VCaP (cell line): ENCODE data around the gene NFATC1.

ENCODE experiments used
- H3K27ac ChIP-seq: fragments of 450-650 bp; 2 replicates; pipeline ENCODE4 v1.5.1; 2017
- TF ChIP-seq, protein P1 (sequence below): fragments of 450-650 bp; conservative IDR thresholded peaks from 2 replicates; pipeline ENCODE4 v1.5.1; 2017; ENCODE audit warnings: mild to moderate bottlenecking, moderate library complexity

Gene NFATC1

DNA sequence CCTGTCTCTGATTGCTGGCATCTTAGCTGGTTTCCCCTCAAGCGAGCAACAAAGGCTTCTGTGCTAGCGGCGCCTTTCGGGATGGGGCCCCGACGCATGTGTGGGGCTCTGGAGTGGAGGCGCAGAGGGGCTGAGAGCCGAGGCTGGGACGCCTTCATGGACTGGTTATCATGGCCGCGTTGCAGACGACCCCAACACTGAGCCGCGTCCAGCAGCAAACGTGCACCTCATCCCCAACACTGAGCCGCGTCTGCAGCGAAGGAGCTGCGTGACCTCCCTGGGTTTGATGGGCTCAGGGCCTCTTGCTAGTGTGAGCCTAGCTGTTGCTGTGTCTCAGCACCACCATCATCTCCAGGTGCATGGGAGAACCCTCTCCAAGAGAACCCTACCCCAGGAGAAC, 160.2 kb downstream of the NFATC1 start:
- H3K27ac ChIP-seq, result no peak overlapping the region
- TF ChIP-seq, protein P1, sequence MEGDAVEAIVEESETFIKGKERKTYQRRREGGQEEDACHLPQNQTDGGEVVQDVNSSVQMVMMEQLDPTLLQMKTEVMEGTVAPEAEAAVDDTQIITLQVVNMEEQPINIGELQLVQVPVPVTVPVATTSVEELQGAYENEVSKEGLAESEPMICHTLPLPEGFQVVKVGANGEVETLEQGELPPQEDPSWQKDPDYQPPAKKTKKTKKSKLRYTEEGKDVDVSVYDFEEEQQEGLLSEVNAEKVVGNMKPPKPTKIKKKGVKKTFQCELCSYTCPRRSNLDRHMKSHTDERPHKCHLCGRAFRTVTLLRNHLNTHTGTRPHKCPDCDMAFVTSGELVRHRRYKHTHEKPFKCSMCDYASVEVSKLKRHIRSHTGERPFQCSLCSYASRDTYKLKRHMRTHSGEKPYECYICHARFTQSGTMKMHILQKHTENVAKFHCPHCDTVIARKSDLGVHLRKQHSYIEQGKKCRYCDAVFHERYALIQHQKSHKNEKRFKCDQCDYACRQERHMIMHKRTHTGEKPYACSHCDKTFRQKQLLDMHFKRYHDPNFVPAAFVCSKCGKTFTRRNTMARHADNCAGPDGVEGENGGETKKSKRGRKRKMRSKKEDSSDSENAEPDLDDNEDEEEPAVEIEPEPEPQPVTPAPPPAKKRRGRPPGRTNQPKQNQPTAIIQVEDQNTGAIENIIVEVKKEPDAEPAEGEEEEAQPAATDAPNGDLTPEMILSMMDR, result no peak

DNA sequence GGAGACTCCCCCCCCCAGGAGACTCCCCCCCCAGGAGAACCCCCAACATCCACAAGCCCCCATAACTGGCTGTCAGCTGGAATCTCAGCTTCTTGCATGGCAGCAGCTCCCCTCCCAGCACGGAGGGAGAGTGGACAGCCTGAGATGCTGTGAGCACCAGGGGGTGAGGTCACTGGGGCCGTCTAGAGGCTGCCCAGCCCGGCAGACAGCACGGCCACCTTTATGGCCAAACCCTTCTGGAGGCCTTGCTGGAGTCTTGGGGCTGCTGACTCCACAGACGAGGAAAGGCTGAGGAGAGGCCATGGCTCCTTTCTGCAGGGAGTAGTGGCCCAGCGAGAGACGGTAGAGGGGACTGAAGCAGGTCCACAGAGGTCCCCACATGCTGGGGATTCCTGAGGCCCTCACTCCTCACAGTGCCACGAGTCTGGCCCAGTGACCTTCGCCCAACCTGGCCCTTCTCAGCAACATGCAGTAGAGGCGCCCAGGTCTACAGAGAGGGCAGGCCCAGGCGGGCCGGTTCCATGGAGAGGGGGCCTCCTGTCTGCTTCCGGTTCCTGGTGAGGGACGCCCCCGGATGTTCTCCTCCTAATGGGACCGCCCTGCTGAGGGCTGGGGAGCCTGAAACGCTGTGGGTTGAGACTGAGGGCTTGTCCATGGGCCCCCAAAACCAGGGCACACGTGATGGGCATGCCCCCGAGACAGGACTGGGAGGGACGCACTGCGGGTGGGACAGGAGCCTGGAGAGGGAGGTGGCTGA, 161.3 kb downstream of the NFATC1 start:
- no peak overlapping the region for H3K27ac ChIP-seq
- TF ChIP-seq, protein P1, result no peak

DNA sequence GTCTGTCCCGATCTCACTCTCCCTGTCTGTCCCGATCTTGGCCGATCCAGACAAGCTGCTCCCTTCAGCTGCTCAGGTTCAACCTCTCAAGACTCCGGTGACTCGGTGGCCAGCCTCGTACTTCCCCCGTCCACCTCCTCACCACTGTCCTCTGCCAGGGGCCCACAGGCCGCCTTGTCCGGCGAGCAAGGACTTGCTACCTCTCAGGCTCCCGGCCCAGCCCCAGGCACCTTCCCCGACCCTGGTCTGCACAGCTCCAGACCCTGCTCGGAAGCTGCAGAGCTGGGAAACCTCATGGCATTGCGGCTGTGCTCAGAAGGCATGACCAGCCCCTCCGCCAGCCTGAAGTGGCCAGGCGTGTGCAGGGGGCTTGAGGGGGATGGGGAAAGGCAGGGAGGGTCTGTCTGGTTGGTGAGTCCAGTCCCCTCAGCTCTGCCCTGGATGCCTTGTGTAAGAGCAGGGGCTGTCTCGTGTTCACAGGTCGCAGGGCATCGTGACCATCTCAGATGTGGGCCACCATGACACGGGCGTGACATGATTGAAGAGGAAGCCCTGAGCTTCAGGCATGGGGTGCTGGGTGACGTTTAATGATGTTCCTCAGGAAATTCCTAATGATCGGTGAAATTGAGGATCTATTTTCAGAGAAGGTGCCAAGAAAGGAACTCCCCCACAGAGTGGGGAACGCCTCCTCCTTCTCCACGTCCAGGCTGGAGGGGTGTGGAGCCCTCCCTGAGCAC, 162.6 kb downstream of the NFATC1 start:
- TF ChIP-seq, protein P1, result no peak
- H3K27ac ChIP-seq, result no peak overlapping the region

DNA sequence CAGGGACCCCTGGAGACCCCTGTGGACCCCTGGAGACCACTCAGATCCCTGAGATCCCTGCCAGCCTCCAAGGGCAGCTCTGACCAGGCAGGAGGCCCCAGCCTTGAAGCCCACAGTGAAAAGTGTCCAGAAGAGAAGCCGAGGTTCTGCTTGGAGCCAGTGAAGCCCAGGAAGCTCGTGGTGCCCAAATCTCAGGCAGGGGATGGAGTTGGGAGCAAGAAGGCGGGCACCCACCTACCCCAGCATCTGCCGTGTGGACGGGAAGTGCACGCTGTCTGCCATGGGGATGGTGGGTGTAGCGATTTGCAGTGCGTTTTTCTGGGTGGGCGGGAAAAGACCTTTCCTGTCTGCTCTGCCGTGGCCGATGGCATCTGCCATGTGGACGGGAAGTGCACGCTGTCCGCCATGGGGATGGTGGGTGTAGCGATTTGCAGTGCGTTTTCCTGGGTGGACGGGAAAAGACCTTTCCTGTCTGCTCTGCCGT, 163.2 kb downstream of the NFATC1 start:
- H3K27ac ChIP-seq, result no peak overlapping the region
- TF ChIP-seq, protein P1, result no peak

DNA sequence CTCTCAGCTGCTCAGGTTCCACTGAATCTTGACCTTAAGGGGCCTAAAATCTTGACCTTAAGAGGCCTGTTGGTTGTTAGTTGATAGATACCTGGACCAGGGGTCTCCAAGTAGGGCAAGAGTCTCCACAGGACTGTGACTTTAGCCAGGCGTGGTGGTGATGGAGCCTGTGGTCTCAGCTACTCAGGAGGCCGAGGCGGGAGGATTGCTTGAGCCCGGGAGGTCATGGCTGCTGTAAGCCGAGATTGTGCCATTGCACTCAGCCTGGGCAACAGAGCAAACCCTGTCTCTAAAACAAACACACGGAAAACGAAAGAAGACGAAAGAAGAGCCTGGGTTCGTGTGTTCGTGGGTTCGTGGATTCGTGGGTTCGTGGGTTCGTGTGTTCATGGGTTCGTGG, 163.7 kb downstream of the NFATC1 start:
- TF ChIP-seq, protein P1, result no peak
- H3K27ac ChIP-seq, result no peak overlapping the region

DNA sequence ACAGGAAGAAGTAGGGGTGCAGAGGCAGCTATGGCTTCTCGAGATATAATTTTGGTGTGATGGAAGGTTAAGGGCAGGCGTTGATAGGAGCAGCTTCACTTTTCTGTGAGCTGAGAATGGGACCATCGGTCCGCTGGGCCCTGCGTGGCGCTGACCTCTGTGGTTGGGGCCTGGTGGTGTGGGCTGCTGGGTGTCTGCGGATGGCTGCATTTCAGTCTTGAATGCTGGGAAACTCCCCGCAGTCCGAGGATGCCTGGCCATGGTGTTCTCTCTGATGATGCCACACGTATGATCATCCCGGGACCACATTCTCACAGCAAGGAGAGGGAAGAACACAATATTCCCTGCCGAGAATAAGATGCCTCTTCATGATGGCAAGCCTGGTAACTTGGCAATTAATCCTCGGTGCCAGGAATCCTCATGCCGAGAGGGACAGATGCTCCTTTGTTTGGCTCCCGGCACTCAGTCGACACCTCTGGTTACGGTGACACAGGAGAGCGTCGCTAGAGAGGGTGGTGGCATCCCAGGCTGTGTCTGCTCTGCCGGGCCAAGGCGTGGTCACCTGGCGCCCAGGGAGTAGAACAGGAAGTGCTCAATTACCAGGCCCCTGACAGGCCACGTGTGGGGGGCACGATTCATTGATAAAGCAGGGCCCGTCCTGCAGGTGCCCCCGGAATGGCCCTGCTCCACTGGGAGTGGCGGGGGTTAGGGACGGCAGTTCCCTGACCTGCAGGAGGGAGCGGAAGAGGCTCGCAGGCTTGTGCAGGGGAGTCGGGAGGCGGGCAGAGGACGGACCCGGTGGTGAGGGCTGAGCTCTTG, 164.5 kb downstream of the NFATC1 start:
- TF ChIP-seq, protein P1, result no peak

DNA sequence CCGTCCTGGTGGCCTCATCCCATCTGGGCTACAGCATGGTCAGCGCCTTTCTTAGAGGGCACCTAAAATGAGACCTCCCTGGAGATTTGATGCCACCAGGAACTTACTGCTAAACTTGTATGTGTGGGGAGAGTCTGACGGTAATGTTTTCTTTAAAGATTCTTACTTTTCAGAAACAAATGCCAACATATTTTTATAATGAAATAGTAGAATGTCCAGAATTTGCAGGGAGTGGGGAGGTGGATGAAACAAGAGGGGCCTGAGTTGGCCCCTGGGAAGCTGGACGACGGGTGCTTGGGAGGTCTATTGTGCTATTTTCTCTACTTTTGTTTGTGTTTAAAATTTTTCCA, 165.1 kb downstream of the NFATC1 start:
- no peak overlapping the region for H3K27ac ChIP-seq
- TF ChIP-seq, protein P1, result no peak

More for the DNA sequence above, 164.5 kb downstream of the NFATC1 start:
- no peak overlapping the region for H3K27ac ChIP-seq
